ENCODE results near the gene NUP210L.
"Not testable (repeated sequence)": the region's sequence is repeated elsewhere in the genome, so short reads cannot be mapped to it uniquely, and the experiment has no call there.

NUP210L gene

DNA sequence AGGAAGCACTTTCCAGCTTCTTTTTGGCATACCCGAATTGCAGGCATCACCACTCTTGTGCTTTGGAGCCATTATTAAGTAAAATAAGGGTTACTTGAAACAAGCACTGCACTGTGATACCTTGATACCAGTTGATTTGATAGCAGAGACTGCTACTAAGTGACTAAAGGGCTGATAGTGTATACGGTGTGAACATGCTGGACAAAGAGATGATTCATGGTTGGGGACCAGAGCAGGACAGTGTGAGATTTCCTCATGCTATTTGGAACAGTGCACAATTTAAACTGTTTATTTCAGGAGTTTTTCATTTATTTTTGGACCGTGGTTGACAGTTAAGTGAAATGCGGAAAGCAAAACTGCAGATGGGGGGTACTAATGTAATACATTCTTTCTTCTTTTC lies 154.5 kb downstream of the NUP210L start:
- no peak overlapping the region for H3K4me3 ChIP-seq (ENCODE audit: low read depth, low read length)
- H3K27ac ChIP-seq (ENCODE audit: extremely low read depth, low read depth, low read length): no peak overlapping the region
- H3K9me3 ChIP-seq (ENCODE audit: control insufficient read depth, insufficient read depth, low read depth, low read length): no peaks in the 10 kb centered on the region
- ChIA-PET POLR2A (interaction anchor here (0.6 to 4.6 kb wide), 4 partner anchors 8 to 225 kb away, joined by 3 to 54 read pairs (median 4); partner anchors contain the start of genes CREB3L4, RPS27 and SLC27A3), CTCF (interaction anchor here (0.6 kb wide), 1 partner anchor 85 kb away, joined by 4 read pairs; no protein-coding TSS in a partner anchor)
- peaks cover 0 to 3% of the 10 kb centered on the region in 2 experiments; a peak in 1 of 3 replicates for H3K36me3 ChIP-seq (ENCODE audit: control insufficient read depth in 2 of 2, insufficient read depth in 1 of 2, low read length in 2 of 2)
- H3K4me1 ChIP-seq (ENCODE audit: control insufficient read depth, insufficient read depth, low read length): no peaks in the 10 kb centered on the region
- TF ChIP-seq ZNF148 (tag by site-specific recombination; IDR thresholded peaks at IDR 0.05; ENCODE audit: borderline replicate concordance): no peak
- no peak for TF ChIP-seq ZNF23 (tag by site-specific recombination; IDR thresholded peaks at IDR 0.05; ENCODE audit: borderline replicate concordance)

DNA sequence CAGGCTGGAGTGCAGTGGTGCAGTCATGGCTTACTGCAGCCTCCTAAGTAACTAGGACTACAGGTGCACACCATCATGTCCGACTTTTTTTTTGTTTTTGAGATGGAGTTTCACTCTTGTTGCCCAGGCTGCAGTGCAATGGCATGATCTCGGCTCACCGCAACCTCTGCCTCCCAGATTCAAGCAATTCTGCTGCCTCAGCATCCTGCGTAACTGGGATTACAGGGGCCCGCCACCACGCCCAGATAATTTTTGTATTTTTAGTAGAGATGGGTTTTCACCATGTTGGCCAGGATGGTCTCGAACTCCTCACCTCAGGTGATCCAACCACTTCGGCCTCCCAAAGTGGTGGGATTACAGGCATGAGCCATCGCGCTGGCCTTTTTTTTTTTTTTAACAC lies 158.0 kb downstream of the NUP210L start:
- POLR2A ChIA-PET; H3K27ac ChIP-seq (ENCODE audit: extremely low read depth, low read depth, low read length); H3K4me3 ChIP-seq (ENCODE audit: low read depth, low read length); H3K4me1 ChIP-seq (ENCODE audit: control insufficient read depth, insufficient read depth, low read length); H3K9me3 ChIP-seq (ENCODE audit: control insufficient read depth, insufficient read depth, low read depth, low read length); CTCF ChIA-PET: not testable (repeated sequence)
- 0 out of 2 replicates have a peak, but pooled peaks have one; percentile 4 for TF ChIP-seq ZNF362 (tag by site-specific recombination; IDR thresholded peaks at IDR 0.05)
- H3K36me3 ChIP-seq (ENCODE audit: control insufficient read depth in 2 of 2, insufficient read depth in 1 of 2, low read length in 2 of 2): peaks cover 33 to 37% of the 10 kb centered on the region in 2 experiments

- CTCF ChIA-PET: interaction anchor here (0.6 to 0.9 kb wide), 4 partner anchors 9 to 247 kb away, joined by 3 to 5 read pairs (median 3); partner anchors contain the start of gene RAB13
- POLR2A ChIA-PET: interaction anchor here (0.5 to 1.2 kb wide), 3 partner anchors 16 to 158 kb away, joined by 3 to 4 read pairs (median 3); no protein-coding TSS in a partner anchor
- TF ChIP-seq GFI1B (tag by site-specific recombination; IDR thresholded peaks at IDR 0.05) (no peak), ZNF473 (tag by site-specific recombination; IDR thresholded peaks at IDR 0.05) (no peak), ZNF26 (tag by site-specific recombination; IDR thresholded peaks at IDR 0.05) (no peak), ZNF785 (tag by site-specific recombination; IDR thresholded peaks at IDR 0.05) (no peak), EGR2 (tag by site-specific recombination; IDR thresholded peaks at IDR 0.05; ENCODE audit: low read depth) (no peak), ZNF585B (tag by site-specific recombination; IDR thresholded peaks at IDR 0.05) (no peak), ZNF157 (tag by site-specific recombination; IDR thresholded peaks at IDR 0.05) (no peak)
- TF ChIP-seq, protein P1, sequence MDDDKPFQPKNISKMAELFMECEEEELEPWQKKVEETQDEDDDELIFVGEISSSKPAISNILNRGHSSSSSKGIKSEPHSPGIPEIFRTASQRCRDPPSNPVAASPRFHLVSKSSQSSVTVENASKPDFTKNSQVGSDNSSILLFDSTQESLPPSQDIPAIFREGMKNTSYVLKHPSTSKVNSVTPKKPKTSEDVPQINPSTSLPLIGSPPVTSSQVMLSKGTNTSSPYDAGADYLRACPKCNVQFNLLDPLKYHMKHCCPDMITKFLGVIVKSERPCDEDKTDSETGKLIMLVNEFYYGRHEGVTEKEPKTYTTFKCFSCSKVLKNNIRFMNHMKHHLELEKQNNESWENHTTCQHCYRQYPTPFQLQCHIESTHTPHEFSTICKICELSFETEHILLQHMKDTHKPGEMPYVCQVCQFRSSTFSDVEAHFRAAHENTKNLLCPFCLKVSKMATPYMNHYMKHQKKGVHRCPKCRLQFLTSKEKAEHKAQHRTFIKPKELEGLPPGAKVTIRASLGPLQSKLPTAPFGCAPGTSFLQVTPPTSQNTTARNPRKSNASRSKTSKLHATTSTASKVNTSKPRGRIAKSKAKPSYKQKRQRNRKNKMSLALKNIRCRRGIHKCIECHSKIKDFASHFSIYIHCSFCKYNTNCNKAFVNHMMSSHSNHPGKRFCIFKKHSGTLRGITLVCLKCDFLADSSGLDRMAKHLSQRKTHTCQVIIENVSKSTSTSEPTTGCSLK (tag by site-specific recombination; IDR thresholded peaks at IDR 0.05): no peak
- no peak overlapping the region for H3K4me3 ChIP-seq (ENCODE audit: low read depth, low read length)
- no peak overlapping the region for H3K27ac ChIP-seq (ENCODE audit: extremely low read depth, low read depth, low read length)
- H3K4me1 ChIP-seq (ENCODE audit: control insufficient read depth, insufficient read depth, low read length): no peaks in the 10 kb centered on the region
- H3K9me3 ChIP-seq (ENCODE audit: control insufficient read depth, insufficient read depth, low read depth, low read length): no peaks in the 10 kb centered on the region
- peaks cover 34 to 45% of the 10 kb centered on the region in 2 experiments for H3K36me3 ChIP-seq (ENCODE audit: control insufficient read depth in 2 of 2, insufficient read depth in 1 of 2, low read length in 2 of 2)
Measured at GRCh38 chr1:153995640-153996039, 159.2 kb downstream of the NUP210L start.
